NCI-H510A treated with DMSO at 0.1 percent for 48 hours (cell line): ENCODE data around the gene RAB24.
A peak's percentile ranks its signal among the peaks of the same experiment; 100 is the strongest.
"Not testable (repeated sequence)": the region's sequence is repeated elsewhere in the genome, so short reads cannot be mapped to it uniquely, and the experiment has no call there.

ENCODE experiments used
- DNase-seq: peaks from one replicate; lab custom pipeline; 2025; lab: John Stamatoyannopoulos, UW

The RAB24 gene

GRCh38 chr5:177303121-177303924, at the start of gene RAB24, which contains the start of gene PRELID1:
RAB24 (minus strand) TSS chr5:177303719; CDS start chr5:177303288, 431 bp downstream.
PRELID1 (plus strand) TSS chr5:177303799; CDS start chr5:177303986, 187 bp downstream.
- peak; percentile 30 for DNase-seq

GRCh38 chr5:177353093-177353492, 49.6 kb upstream of the RAB24 start:
- no peak for DNase-seq

GRCh38 chr5:177351392-177352329, 48.1 kb upstream of the RAB24 start, which contains the start of gene LMAN2:
LMAN2 (minus strand) TSS chr5:177351668; CDS start chr5:177351647, 21 bp downstream.
- DNase-seq: peak; percentile 83

- no peak for DNase-seq
These were observed 47.4 kb upstream of the RAB24 start for GRCh38 chr5:177350776-177351391.

- DNase-seq: no peak
These were observed 46.2 kb upstream of the RAB24 start for GRCh38 chr5:177349762-177350161.

- no peak for DNase-seq
These were observed 45.8 kb upstream of the RAB24 start for GRCh38 chr5:177349362-177349647.

GRCh38 chr5:177347699-177348098, 44.2 kb upstream of the RAB24 start:
- no peak for DNase-seq

- no peak for DNase-seq
These were observed 43.3 kb upstream of the RAB24 start for GRCh38 chr5:177346820-177347219.

GRCh38 chr5:177344891-177345290, 41.4 kb upstream of the RAB24 start:
- no peak for DNase-seq

GRCh38 chr5:177343777-177344176, 40.3 kb upstream of the RAB24 start:
- no peak for DNase-seq

- not testable (repeated sequence) for DNase-seq
These were observed 39.5 kb upstream of the RAB24 start for GRCh38 chr5:177343000-177343399.

GRCh38 chr5:177339107-177339638, 35.7 kb upstream of the RAB24 start:
- DNase-seq: no peak

GRCh38 chr5:177338251-177339106, 35.0 kb upstream of the RAB24 start:
- no peak for DNase-seq

- no peak for DNase-seq
These were observed 33.3 kb upstream of the RAB24 start for GRCh38 chr5:177336603-177337494.

- no peak for DNase-seq
These were observed 32.6 kb upstream of the RAB24 start for GRCh38 chr5:177336112-177336511.

GRCh38 chr5:177335701-177336065, 32.2 kb upstream of the RAB24 start:
- DNase-seq: no peak

- DNase-seq: no peak
These were observed 31.5 kb upstream of the RAB24 start for GRCh38 chr5:177334781-177335700.

GRCh38 chr5:177334155-177334551, 30.6 kb upstream of the RAB24 start:
- no peak for DNase-seq
